GM12872 (cell line): Measurements from ENCODE around the gene CAPSL.

ENCODE experiments used
- TF ChIP-seq, protein P1 (sequence below): IDR thresholded peaks from 3 replicates; pipeline ENCODE4 v1.5.1; 2011; ENCODE audit warnings: low read depth, mild to moderate bottlenecking, low read length, moderate library complexity; ENCODE audit not compliant: insufficient read depth

CAPSL gene

DNA sequence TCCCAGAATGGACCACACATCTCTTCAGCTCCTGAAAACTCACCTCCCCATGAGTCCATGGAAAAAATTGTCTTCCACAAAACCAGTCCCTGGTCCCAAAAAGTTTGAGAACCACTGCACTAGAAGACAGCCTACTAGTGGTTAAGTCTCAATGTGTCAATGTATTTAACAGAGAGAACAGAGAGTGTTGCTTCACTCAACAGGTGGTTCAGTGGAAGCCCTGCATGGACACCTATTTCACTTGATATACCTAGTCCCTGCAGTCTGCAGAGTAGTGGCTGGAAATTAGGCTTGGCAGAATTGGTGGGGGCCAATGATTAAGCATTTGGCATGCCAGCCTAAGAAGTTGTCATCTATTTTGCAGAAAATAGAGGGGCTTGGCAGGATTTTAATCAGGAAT lies 58.8 kb downstream of the CAPSL start:
- TF ChIP-seq, protein P1, sequence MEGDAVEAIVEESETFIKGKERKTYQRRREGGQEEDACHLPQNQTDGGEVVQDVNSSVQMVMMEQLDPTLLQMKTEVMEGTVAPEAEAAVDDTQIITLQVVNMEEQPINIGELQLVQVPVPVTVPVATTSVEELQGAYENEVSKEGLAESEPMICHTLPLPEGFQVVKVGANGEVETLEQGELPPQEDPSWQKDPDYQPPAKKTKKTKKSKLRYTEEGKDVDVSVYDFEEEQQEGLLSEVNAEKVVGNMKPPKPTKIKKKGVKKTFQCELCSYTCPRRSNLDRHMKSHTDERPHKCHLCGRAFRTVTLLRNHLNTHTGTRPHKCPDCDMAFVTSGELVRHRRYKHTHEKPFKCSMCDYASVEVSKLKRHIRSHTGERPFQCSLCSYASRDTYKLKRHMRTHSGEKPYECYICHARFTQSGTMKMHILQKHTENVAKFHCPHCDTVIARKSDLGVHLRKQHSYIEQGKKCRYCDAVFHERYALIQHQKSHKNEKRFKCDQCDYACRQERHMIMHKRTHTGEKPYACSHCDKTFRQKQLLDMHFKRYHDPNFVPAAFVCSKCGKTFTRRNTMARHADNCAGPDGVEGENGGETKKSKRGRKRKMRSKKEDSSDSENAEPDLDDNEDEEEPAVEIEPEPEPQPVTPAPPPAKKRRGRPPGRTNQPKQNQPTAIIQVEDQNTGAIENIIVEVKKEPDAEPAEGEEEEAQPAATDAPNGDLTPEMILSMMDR: no peak

DNA sequence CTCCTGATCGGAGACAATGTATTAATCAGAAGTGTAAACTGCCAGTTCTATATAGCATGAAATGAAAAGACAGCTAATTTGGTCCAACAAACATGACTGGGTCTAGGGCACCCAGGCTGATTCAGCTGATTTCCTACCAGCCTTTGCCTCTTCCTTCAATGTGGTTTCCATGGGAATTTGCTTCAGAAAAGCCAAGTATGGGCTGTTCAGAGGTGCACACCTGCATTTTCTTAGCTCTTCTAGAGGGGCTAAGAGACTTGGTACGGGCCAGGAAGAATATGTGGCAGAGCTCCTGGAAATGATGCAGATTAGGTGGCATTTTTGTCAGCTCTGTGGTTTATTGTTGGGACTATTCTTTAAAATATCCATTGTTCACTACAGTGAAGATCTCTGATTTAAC lies 59.3 kb downstream of the CAPSL start:
- TF ChIP-seq, protein P1: no peak

DNA sequence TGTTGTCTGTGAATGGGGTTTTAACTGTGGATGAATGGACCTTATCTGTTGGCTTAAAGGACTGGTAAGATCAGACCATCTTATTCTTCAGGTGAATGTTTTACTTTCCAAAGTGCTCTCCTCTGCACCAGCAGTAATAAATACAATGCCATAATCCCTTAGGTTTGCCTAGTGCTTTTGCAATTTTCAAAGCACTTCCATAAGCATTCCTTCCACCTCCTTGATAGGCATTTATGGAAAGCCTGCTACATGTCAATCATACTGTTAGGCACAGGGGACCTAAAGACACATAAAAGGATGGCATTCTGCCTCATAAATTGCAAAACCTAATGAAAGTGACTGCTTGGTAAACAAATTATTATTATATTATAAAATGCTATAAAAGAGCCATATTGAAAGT lies 60.3 kb downstream of the CAPSL start:
- TF ChIP-seq, protein P1: no peak

GRCh38 chr5:35877655-35878054 lies 60.8 kb downstream of the CAPSL start:
- TF ChIP-seq, protein P1: no peak

- TF ChIP-seq, protein P1: no peak
Observed at GRCh38 chr5:35876922-35877321, 61.5 kb downstream of the CAPSL start.

GRCh38 chr5:35876454-35876853 lies 62.0 kb downstream of the CAPSL start:
- TF ChIP-seq, protein P1: no peak

GRCh38 chr5:35870605-35871004 lies 67.8 kb downstream of the CAPSL start:
- TF ChIP-seq, protein P1: no peak

GRCh38 chr5:35869685-35870277 lies 68.6 kb downstream of the CAPSL start:
- TF ChIP-seq, protein P1: no peak
